Pulmonary artery endothelial cell (primary cell): ENCODE data around the gene MTAP. TPM values are rescaled to one million over a fixed set of nuclear protein-coding genes. Genes with fewer than 3 reads are reported as not detected.
A peak's percentile ranks its signal among the peaks of the same experiment; 100 is the strongest.
"Not testable (repeated sequence)": the region's sequence is repeated elsewhere in the genome, so short reads cannot be mapped to it uniquely, and the experiment has no call there.

Source experiments
- DNase-seq: peaks from one replicate; pipeline ENCODE4 v3.0.0-alpha.2; 2011; ENCODE audit warnings: low read depth, low spot score
- total RNA-seq: library from RNA; depleted of rRNA; stranded (reverse); fragments of >200 nt; gene quantifications from 2 replicates; pipeline ENCODE4 v1.2.3, GENCODE V29; 2014

Gene MTAP
- total RNA-seq, 1 donor from 2014 or later = 32.2 TPM

DNA sequence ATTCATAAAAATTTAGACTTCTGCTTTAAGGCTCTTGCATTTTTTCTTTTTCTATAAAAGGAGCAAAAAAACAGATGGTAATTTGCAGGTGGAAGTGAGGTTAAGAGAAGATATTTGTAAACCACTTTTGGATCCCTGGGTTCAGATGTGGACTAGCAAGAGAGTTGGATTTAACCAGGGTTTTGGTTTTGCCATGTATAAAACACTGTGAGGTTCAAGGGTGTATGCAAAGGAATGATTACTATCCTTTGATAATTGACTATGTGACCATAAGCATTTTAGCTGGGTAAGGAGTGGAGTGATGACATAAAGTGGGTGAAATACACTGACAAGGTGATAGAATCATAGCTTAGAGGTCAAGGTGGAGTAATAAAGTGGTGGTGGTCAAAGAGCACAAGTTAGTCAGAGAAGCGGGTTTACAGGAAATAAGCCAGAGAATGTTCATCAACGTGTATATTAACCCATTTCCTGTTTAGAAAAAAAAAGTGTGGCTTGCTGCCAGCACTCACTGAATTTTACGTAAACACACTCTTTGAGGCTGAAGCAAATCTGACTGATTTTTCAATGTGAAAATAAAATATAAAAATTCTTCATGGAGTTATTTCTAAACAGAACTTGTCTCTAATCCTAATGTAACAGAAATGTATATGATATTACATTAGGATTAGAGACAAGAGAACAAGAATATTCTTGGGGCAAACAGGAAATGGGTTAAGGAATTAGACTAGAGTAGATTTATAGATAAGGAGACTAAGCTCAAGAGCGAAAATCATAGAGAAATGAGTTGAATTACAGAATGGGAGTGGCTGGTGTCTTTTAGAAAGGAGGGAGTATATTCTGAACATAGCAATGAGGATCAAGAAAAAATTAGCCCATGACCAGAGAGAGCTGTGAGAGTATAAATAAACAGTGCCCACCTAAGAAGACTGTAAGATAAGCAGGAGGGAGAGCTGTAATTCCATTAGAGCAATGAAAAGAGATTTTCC lies 117.2 kb downstream of the MTAP start:
- DNase-seq = peak; percentile 73

DNA sequence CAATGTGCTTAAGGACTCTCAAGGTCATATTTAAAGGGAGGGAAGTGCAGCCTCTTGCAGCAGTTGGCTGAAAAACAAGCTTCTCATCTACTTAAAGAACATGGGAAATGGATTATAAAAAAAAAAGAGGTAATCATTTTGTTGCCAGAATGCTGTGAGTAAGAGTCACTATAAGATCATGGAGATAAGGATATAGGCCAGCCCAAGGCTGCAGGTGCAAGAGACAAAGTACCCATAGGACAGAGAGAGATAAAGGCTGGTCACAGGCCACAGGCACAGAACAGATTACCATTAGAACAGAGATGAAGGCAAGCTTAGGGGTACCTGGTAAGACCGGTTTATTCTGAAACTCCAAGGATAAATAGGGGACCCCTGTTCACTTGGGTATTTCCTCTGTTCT lies 121.3 kb downstream of the MTAP start:
- DNase-seq = no peak

DNA sequence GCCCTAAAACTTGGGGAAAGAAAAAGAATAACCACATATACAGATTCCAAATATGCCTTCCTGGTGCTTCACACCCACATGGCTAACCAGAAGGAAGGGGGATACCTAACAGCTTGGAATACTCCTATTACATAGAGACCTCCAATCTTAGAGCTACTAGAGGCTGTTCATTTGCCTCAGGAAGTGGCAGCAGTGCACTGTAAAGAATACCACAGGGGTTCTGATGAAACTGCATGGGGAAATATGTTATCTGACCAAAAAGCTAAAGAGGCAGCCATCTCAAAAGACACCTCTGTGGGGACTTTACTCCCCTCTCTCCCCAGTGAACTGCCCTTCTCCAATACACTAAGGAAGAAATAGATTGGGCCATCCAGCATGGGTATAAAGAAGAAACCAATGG lies 125.3 kb downstream of the MTAP start:
- DNase-seq = no peak

DNA sequence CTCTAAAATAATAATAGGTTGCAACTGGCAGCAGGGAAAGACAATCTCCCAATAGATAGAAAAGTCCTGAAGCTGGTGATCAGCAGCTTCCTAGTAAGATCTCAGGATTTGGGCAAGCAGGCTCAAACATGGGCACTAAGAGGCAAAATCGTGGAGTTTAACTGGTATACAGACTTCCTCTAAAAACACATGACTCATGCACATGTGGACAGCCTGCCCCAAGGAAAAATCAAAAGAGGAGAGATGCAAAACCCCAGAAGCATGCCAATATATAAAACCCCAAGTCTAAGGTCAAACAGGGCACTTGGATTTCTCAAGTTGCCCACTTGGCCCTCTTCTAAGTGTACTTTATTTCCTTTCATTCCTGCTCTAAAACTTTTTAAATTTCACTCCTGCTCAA lies 129.0 kb downstream of the MTAP start:
- DNase-seq = no peak

DNA sequence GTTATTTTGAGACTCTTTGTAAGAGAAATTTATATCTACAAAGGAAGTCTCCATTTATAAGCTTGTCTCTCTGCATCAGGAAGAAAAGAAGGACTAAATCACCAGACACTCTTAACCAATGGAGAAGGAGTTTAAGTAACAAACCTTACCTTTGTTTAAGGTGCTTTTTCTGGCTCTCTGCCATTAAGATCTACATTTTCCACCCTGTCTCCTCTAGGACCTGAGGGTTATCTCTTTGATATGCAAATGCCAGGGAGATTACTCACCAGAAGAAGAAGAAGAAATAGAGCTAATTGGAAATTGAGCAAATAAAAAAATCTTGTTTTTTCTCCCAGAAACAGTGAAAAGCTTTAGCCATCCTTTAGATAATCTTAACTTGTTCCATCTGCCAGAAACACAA lies 130.8 kb downstream of the MTAP start:
- no peak for DNase-seq

DNA sequence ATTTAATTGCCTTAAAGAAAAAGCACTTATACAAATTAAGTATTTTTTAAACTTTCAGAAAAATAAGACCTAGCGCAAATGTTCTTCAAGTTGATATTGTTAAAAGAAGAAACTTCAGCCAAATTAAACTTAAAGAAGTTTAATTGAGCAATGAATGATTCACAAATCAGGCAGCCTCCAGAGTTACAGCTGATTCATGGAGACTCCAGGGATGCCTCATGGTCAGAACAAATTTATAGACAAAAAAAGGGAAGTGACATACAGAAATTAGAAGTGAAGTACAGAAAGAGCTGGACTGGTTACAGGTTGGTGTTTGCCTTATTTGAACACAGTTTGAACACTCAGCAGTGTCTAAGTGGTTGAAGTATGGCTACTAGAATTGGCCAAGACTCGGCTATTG lies 131.4 kb downstream of the MTAP start:
- DNase-seq = no peak

DNA sequence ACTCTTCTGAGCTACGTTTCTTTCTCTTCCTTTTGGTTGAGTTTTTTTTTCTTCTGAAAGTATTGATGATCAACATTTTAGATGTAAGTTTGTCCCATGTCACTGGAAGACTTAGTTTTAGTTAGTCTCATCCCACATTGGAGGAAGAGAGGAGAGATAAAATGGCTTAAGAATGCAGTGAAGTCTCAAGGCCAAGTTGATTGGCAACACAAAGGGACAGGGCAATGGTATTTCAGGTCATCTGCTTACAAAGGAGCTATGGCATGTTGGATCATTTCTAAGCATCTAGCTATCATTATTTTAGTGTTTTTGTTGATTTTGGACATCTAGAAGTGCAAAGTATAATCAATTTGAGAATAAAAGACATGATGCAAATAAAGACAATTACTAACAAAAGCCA lies 133.2 kb downstream of the MTAP start:
- DNase-seq = no peak

DNA sequence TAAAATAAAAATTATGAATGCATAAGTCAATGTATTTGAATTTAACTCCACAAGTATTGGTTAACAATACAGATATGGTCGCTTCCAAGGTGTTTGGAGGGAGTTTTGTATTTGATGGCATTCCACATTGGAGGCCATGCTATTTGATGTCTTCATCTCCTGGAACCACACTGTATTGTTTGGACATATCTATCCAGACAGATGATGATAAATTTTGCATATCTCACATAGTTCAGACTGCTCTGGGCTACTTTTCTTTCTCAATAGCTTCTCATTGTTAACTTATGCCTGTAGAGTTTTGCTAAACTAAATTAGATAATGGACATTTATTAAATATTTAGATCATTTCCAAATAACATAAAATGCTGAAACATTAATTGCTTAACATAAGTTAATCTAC lies 133.7 kb downstream of the MTAP start:
- DNase-seq = no peak

DNA sequence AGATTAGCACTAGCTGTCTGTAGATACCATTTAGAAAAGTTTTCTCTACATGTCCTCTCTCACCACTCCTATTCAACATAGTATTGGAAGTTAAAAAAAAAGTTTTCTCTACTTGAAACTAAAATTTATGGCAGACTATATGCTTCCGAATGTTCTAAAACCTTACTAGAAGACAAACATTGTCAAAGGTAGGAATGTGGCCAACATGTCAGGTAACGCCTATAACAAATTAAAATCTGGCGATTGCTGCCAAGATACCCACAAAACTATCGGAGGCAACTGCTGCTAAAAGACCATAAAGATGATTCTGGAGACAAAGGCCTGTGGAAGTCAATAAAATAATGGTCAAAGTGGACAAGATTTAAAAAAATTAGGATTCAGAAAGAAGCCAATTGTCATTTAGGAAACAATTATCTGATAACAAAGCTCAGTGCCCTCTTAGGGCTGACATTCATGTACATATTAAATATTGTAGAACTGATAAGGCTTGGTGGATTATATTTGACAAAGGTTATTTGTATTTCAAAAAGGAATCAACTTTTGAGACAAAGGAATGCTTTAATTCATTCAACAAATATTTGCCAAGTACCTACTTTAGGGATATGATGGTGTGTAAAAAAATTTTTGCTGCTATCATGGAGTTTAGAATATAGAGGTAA lies 139.0 kb downstream of the MTAP start:
- no peak for DNase-seq

DNA sequence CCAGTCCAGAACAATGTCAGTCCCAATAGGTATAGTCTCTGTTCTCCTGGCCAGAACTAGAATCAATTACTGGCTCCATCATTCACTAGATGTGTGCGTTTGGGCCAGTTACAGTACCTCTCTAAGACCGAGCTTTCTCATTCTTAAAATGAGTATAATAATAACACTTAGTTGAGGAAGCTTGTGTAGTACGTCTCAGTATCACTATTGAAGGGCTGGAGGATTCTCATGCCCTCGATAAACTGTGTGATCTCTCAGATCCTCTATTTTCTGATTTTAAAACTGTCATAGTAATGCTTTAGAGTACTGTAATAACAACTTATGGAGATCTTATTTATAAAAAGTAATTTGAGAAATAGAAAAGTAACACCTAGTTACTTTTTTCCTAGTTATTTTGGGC lies 141.0 kb downstream of the MTAP start:
- DNase-seq = no peak

DNA sequence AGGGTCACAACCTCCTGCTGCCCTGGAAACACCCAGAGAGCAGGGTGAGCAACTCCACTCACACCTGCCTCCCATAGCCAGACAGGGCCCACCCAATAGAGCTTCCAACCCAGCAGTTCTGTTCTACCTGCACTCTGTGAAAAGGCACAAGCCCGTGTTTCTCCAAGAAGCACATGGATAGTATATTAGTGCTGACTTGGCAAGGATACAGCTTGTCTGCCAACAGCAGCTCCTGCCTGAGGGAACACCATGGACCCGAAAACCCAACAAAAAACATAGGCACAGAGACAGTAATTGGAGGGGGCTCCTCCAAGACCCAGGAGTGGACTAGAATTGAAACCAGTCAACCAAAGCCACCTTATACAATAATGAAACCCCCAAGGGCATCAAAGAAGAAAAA lies 143.2 kb downstream of the MTAP start:
- no peak for DNase-seq

DNA sequence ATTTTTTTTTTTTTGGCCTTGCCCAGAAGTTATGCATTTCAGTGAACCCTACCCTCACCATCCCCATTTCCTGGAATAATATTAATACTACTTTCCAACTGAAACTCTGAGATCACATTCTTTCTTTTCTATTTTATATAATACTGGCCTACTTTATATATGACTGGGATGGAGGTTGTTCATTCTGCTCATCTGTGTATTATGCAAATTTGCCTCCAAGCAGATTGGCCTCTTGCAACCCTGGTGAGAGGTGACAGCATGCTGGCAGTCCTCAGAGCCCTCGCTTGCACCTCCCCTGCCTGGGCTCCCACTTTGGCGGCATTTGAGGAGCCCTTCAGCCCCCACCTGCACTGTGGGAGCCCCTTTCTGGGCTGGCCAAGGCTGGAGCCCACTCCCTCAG lies 156.4 kb downstream of the MTAP start:
- no peak for DNase-seq

DNA sequence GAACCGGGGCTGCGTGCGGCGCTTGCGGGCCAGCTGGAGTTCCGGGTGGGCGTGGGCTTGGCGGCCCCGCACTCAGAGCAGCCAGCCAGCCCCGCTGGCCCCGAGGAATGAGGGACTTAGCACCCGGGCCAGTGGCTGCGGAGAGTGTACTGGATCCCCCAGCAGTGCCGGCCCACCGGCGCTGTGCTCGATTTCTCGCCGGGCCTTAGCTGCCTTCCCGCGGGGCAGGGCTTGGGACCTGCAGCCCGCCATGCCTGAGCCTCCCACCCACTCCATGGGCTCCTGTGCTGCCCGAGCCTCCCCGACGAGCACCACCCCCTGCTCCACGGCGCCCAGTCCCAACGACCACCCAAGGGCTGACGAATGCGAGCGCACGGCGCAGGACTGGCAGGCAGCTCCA lies 156.8 kb downstream of the MTAP start:
- DNase-seq = not testable (repeated sequence)

DNA sequence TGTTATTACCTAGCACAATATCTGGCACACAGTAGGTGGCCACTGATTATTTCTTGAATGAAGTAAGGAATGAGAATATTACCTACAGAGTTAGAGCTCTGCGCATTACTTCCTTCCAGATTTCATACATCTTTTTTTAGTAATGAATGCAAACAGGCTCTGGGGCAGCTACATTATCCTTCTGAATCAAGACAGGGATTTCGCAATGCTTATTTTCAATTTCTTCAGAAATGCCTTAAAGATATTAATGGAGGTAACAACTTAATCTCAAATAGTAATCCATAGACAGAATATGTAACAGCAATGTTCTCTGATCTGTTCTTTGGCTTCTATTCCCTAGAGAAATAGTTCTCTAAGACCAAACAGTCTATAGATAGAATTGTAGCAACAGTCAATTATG lies 159.1 kb downstream of the MTAP start:
- no peak for DNase-seq

DNA sequence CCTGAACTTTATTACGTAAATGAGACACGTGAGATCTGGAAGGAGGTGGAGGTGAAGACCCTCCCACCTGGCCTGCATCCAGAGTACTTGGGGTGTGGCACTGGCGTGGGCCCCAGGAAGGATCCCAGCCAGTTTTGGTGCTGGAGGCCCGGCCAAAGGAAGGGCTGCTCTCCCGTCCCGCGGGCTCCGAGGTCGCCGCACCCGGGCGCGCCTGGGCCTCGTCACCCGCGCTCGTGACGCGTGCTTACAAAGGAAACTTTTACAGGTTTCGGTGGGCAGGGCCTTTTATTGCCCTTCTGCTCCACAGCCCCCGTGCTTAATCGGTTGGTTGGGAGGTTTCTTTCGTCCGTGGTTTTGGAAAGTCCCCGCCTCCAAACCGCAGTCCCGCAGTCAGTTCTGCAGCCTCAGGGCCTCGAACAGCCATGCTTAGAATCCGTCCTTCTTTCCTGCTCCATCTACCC lies 162.5 kb downstream of the MTAP start:
- DNase-seq = no peak

DNA sequence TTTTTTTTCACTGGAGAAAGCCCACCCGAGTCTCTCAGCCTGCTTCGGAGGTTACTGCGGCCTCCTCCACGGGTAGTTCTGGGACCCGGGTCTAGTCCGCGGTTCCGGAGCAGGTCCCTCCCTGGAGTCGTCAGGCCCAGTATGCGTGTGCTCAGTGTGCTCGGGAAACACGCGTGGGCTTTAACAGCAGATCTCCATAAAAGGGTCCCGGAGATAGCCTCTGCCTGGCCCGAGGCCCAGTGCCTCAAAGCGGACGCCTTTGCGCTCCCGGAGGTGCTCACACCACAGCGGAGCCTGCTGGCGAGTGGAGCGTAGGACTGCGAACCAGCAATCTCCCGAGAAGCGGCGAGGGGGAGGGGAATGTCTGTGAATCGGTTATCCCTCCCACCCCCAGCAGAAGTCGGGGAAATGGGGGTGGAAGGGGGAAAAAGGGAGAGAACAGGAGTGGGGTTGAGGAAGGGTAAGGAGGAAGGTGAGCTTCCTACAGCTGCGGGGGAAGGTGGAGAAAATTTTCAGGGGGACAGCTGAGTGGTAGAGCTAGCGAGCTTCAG lies 163.0 kb downstream of the MTAP start:
- peak; percentile 30 for DNase-seq

DNA sequence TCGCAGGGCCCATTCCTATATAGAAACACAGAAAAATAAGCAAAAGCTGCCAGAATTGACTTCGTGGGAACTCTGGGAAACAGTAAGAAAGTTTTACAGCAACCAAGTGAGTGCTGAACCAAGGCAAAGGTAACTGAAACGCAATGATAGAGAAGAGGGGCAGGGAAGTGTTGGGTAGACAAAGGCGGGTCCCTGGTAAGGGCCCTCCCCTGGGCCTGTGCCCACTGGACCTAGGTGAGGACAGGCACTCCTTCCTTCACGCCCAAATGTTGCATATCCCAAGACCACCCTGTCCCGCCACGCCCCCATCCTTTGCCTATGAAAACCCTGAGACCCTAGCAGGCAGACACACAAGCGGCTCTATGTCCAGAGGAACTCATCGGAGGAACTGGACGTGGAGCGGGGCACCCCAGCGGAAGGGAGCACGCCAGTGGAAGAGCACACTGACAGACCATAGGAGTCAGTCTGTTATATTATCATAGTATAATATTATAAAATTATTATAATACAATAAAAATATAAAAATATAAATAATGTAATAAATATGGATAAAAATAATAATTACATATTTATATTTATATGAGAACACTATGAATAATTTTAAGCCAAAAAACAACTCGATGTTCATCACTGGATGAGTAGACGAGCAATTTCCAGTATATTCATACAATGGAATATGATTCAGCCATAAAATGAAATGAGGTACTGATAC lies 163.9 kb downstream of the MTAP start:
- no peak for DNase-seq

DNA sequence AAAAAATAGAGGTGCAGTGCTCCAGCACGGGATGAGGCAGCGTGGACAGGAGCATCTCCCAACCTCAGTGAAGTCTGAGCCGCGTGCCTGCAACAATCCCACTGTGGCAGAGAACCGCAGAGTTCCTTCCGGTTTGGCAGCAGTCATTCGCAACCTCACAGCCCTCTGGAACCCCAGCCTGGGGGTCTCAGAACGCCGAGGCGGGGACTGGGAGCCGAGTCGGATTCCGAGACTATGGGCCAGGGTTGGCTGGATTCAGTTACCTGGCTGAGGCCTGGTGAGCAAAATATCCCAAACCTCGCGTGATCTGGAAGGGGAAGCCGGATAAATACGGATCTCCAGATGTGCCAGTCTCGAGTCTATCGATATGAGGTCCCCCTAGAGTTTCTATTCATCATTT lies 164.7 kb downstream of the MTAP start:
- DNase-seq = no peak

DNA sequence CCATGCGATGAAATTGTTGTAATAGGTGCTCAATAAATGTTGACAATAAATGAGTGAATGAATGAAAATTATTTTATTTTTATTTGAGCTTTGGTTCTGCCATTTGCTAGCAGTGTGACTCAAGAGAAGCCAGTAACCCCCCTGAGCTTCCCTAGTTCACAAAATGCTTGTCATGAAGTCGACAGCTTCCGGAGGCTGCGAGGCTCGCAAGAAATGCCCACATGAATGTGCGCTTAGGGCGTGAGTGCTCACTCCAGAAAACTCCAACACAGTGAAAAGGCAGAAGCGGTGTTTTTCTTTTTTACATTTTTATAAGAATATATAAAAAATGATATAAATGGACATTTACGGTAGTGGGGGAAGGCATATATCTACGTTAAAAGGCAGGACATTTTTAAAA lies 165.3 kb downstream of the MTAP start:
- DNase-seq = no peak

DNA sequence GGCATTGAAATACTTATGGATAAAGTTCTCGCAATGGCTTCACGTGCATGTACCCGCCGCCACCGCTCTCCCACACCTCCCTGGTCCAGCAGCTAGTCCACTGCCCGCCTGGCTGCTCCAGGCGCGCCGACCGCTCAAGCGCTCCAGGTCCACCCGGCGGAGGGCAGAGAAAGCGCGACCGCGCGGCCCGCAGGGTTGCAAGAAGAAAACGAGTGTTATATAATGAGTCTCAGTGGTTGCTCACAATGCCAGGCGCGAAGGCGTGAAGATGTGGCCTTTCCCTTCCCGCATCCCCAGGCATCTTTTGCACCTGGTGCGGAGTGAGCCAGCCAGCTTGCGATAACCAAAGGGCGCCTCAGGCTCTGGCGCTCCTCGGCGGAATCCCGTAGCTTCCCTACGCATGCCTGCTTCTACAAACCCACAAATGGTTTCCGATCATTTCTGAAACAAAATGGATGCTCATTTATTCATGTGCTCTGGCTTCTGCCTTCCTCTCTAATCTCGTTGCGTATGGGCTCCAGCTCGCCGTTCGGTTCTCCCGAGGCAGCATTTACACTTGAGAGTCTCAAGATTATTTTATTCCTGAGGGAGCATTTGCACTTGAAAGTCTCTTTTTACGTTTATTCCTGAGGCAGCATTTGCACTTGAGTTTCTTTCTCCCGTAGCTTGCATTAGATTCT lies 166.0 kb downstream of the MTAP start:
- no peak for DNase-seq
